HEK293 (cell line): ENCODE data around the gene KIF12.

Experiments used
- CTCF ChIP-seq: fragments of 450-650 bp; formaldehyde crosslinking; IDR thresholded peaks from 2 replicates; pipeline ENCODE4 v1.5.1; 2016; ENCODE audit warnings: missing biosample characterization, missing genetic modification characterization
- ELK4 ChIP-seq: IDR thresholded peaks from 2 replicates; pipeline ENCODE4 v1.6.1; 2011; ENCODE audit warnings: mild to moderate bottlenecking, low read depth, low read length, borderline replicate concordance
- ZNF791 ChIP-seq: fragments of 450-650 bp; formaldehyde crosslinking; IDR thresholded peaks from 2 replicates; pipeline ENCODE4 v1.5.1; 2016; ENCODE audit warnings: missing biosample characterization, missing genetic modification characterization
- ZXDB ChIP-seq: fragments of 450-650 bp; formaldehyde crosslinking; IDR thresholded peaks from 2 replicates; pipeline ENCODE4 v1.5.1; 2016; ENCODE audit warnings: missing biosample characterization, missing genetic modification characterization
- TF ChIP-seq, protein P1 (sequence below): fragments of 450-650 bp; formaldehyde crosslinking; optimal IDR thresholded peaks from 2 replicates; pipeline ENCODE3; 2016; ENCODE audit warnings: missing biosample characterization, mild to moderate bottlenecking, missing genetic modification characterization

GRCh38 chr9:114116126-114116747, 17.1 kb upstream of the KIF12 start:
- TF ChIP-seq CTCF (tag by site-specific recombination) (no peak), ZNF791 (tag by site-specific recombination) (no peak), ELK4 (no peak), ZXDB (no peak)
- TF ChIP-seq, protein P1, sequence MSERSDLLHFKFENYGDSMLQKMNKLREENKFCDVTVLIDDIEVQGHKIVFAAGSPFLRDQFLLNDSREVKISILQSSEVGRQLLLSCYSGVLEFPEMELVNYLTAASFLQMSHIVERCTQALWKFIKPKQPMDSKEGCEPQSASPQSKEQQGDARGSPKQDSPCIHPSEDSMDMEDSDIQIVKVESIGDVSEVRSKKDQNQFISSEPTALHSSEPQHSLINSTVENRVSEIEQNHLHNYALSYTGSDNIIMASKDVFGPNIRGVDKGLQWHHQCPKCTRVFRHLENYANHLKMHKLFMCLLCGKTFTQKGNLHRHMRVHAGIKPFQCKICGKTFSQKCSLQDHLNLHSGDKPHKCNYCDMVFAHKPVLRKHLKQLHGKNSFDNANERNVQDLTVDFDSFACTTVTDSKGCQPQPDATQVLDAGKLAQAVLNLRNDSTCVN (tag by site-specific recombination), result no peak
